T-helper 9 cell (primary cell): Measurements from ENCODE around the gene ATG2A.
A peak's percentile ranks its signal among the peaks of the same experiment; 100 is the strongest.

Experiments used
- DNase-seq: peaks from one replicate; pipeline ENCODE4 v3.0.0-alpha.2; 2020
- total RNA-seq, 2 donors: gene quantifications; one replicate each; lab custom pipeline; 2026; lab: John Stamatoyannopoulos, UW

ATG2A gene
- 113 to 467 reads per million in 2 donors for total RNA-seq

- peak; percentile 98 for DNase-seq
Measured at GRCh38 chr11:64916775-64917662, at the start of gene ATG2A. TSS of gene ATG2A (minus strand) at chr11:64917209. CDS start at chr11:64917135, 74 bp downstream.

GRCh38 chr11:64963072-64963631, 46.1 kb upstream of the ATG2A start:
- DNase-seq, result no peak

GRCh38 chr11:64960719-64961118, 43.7 kb upstream of the ATG2A start:
- no peak for DNase-seq

- no peak for DNase-seq
Measured at GRCh38 chr11:64959498-64959897, 42.5 kb upstream of the ATG2A start.

GRCh38 chr11:64954201-64954600, 37.2 kb upstream of the ATG2A start:
- DNase-seq, result no peak

- DNase-seq, result no peak
Measured at GRCh38 chr11:64951529-64951928, 34.5 kb upstream of the ATG2A start.

- DNase-seq, result no peak
Measured at GRCh38 chr11:64947208-64947814, 30.3 kb upstream of the ATG2A start.

GRCh38 chr11:64936539-64936938, 19.5 kb upstream of the ATG2A start:
- DNase-seq, result no peak

- DNase-seq, result no peak
Measured at GRCh38 chr11:64935359-64936081, 18.5 kb upstream of the ATG2A start, which contains the start of gene GPHA2. TSS of gene GPHA2 (minus strand) at chr11:64935893. CDS start at chr11:64935460, 433 bp downstream.

GRCh38 chr11:64934682-64935358, 17.8 kb upstream of the ATG2A start:
- no peak for DNase-seq

- no peak for DNase-seq
Measured at GRCh38 chr11:64933935-64934681, 17.1 kb upstream of the ATG2A start.

- no peak for DNase-seq
Measured at GRCh38 chr11:64933213-64933934, 16.4 kb upstream of the ATG2A start.

GRCh38 chr11:64932324-64932723, 15.3 kb upstream of the ATG2A start:
- no peak for DNase-seq

GRCh38 chr11:64931290-64931689, 14.3 kb upstream of the ATG2A start:
- DNase-seq, result no peak

GRCh38 chr11:64930340-64930739, 13.3 kb upstream of the ATG2A start:
- no peak for DNase-seq

GRCh38 chr11:64929625-64930024, 12.6 kb upstream of the ATG2A start:
- DNase-seq, result no peak

- DNase-seq, result no peak
Measured at GRCh38 chr11:64928957-64929356, 11.9 kb upstream of the ATG2A start.

GRCh38 chr11:64926689-64927088, 9.7 kb upstream of the ATG2A start:
- no peak for DNase-seq

GRCh38 chr11:64925536-64926436, 8.8 kb upstream of the ATG2A start:
- DNase-seq, result no peak

- DNase-seq, result no peak
Measured at GRCh38 chr11:64924910-64925284, 7.9 kb upstream of the ATG2A start.
